K562 (cell line): ENCODE data around the gene IRF6. TPM values are rescaled to one million over a fixed set of nuclear protein-coding genes. Genes with fewer than 3 reads are reported as not detected.

Source experiments
- ATF6 ChIP-seq: sonication (generic); formaldehyde crosslinking; IDR thresholded peaks from 2 replicates; pipeline ENCODE4 v1.4.0; 2020; ENCODE audit warnings: mild to moderate bottlenecking, missing genetic modification reagents
- CREB5 ChIP-seq: fragments of 250-450 bp; sonication (Bioruptor Pico); IDR thresholded peaks from 2 replicates; pipeline ENCODE4 v1.5.0; 2020; ENCODE audit warnings: mild to moderate bottlenecking
- CSDE1 ChIP-seq, 2 experiments: fragments of 450-650 bp; IDR thresholded peaks; 2 replicates each; pipeline ENCODE4 v1.6.1; 2016; ENCODE audit warnings: mild to moderate bottlenecking in 1 of 2
- FOXJ2 ChIP-seq: fragments of 200-800 bp; sonication (Bioruptor generic); IDR thresholded peaks from 2 replicates; pipeline ENCODE4 v1.6.1; 2016; ENCODE audit warnings: missing genetic modification characterization, missing compliant biosample characterization
- KLF6 ChIP-seq: fragments of 250-450 bp; sonication (Bioruptor Pico); IDR thresholded peaks from 2 replicates; pipeline ENCODE4 v1.4.0; 2020; ENCODE audit warnings: mild to moderate bottlenecking, moderate library complexity, borderline replicate concordance
- MAFF ChIP-seq: IDR thresholded peaks from 2 replicates; pipeline ENCODE4 v1.6.1; 2012; ENCODE audit warnings: low read length, improper control_type of control experiment
- NCOA2 ChIP-seq, 2 experiments: fragments of 450-650 bp; IDR thresholded peaks; 2 replicates each; pipeline ENCODE4 v1.6.1; 2018; ENCODE audit warnings: mild to moderate bottlenecking in 2 of 2, moderate library complexity in 1 of 2; ENCODE audit not compliant: partially characterized antibody in 2 of 2
- RBM17 ChIP-seq: fragments of 200-400 bp; formaldehyde crosslinking; IDR thresholded peaks from 2 replicates; pipeline ENCODE4 v1.6.1; 2017; ENCODE audit warnings: low read depth, mild to moderate bottlenecking, low read length, borderline replicate concordance
- SUPT5H ChIP-seq: fragments of 450-650 bp; IDR thresholded peaks from 2 replicates; pipeline ENCODE4 v1.6.1; 2016
- TRIM24 ChIP-seq, 2 experiments: fragments of 450-650 bp; IDR thresholded peaks; 2 replicates each; pipeline ENCODE4 v1.6.1; 2016
- ZNF592 ChIP-seq: fragments of 450-650 bp; IDR thresholded peaks from 2 replicates; pipeline ENCODE4 v1.6.1; 2017; ENCODE audit warnings: antibody characterized with exemption, mild to moderate bottlenecking
- ZNF75A ChIP-seq: fragments of 450-650 bp; formaldehyde crosslinking; IDR thresholded peaks from 2 replicates; pipeline ENCODE4 v1.4.0; 2020; ENCODE audit warnings: mild to moderate bottlenecking
- polyA plus RNA-seq, 8 experiments: library from polyadenylated mRNA; depleted of rRNA in 4 of 8; stranded (reverse) in 5 of 8; unstranded in 3 of 8; fragments of >200 nt; fragmentation: Nextera tagmentation in 2 of 8; fragmentation: Illumina TruSeq in 1 of 8; extraction: Ambion mirVana in 2 of 8; extraction: Trizol in 1 of 8; gene quantifications; 2 replicates each; pipeline versions ENCODE4 v1.2.1 to v1.2.3, GENCODE V29; 2011 to 2014; ENCODE audit warnings: inconsistent platforms in 1 of 8, missing spikeins in 1 of 8
- total RNA-seq, 7 experiments: library from RNA; depleted of rRNA in 6 of 7; stranded (reverse); fragments of >200 nt in 6 of 7; fragmentation: Illumina TruSeq in 2 of 7; extraction: Trizol in 2 of 7; gene quantifications; 2 replicates each; pipeline versions ENCODE4 v1.2.1 to v1.2.3, GENCODE V29; 2011 to 2021; ENCODE audit warnings: low replicate concordance in 1 of 7
- TF ChIP-seq, protein P1 (sequence below): IDR thresholded peaks from 3 replicates; pipeline ENCODE4 v1.6.1; 2011; ENCODE audit warnings: borderline replicate concordance, mild to moderate bottlenecking, moderate library complexity; ENCODE audit not compliant: insufficient read length; ENCODE audit errors: extremely low read depth
- TF ChIP-seq, protein P2 (sequence below): fragments of 250-450 bp; sonication (Bioruptor Pico); IDR thresholded peaks from 2 replicates; pipeline ENCODE4 v1.4.0; 2020; ENCODE audit warnings: mild to moderate bottlenecking, moderate library complexity

IRF6 gene
- total and polyA plus RNA-seq, 9 of the 15 experiments (the other 6 are each of a cell fraction or from before 2014, with no cell fraction given): 0.03 to 0.65 (median 0.17) TPM

- TF ChIP-seq RBM17 (no peak), TRIM24 (IDR thresholded peaks at IDR 0.05) (peak in 1 of 2 experiments; percentile 38; a peak in 1 of 4 replicates), KLF6 (CRISPR knock-in tag) (no peak), CSDE1 (IDR thresholded peaks at IDR 0.05) (no peak), ATF6 (CRISPR knock-in tag) (no peak), CREB5 (no peak), FOXJ2 (tag) (peak; percentile 86), NCOA2 (IDR thresholded peaks at IDR 0.05; ENCODE audit: partially characterized antibody in 2 of 2) (no peak), MAFF (no peak), ZNF75A (CRISPR knock-in tag) (no peak), ZNF592 (no peak), SUPT5H (no peak)
- TF ChIP-seq, protein P1, sequence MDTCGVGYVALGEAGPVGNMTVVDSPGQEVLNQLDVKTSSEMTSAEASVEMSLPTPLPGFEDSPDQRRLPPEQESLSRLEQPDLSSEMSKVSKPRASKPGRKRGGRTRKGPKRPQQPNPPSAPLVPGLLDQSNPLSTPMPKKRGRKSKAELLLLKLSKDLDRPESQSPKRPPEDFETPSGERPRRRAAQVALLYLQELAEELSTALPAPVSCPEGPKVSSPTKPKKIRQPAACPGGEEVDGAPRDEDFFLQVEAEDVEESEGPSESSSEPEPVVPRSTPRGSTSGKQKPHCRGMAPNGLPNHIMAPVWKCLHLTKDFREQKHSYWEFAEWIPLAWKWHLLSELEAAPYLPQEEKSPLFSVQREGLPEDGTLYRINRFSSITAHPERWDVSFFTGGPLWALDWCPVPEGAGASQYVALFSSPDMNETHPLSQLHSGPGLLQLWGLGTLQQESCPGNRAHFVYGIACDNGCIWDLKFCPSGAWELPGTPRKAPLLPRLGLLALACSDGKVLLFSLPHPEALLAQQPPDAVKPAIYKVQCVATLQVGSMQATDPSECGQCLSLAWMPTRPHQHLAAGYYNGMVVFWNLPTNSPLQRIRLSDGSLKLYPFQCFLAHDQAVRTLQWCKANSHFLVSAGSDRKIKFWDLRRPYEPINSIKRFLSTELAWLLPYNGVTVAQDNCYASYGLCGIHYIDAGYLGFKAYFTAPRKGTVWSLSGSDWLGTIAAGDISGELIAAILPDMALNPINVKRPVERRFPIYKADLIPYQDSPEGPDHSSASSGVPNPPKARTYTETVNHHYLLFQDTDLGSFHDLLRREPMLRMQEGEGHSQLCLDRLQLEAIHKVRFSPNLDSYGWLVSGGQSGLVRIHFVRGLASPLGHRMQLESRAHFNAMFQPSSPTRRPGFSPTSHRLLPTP: no peak
- TF ChIP-seq, protein P2, sequence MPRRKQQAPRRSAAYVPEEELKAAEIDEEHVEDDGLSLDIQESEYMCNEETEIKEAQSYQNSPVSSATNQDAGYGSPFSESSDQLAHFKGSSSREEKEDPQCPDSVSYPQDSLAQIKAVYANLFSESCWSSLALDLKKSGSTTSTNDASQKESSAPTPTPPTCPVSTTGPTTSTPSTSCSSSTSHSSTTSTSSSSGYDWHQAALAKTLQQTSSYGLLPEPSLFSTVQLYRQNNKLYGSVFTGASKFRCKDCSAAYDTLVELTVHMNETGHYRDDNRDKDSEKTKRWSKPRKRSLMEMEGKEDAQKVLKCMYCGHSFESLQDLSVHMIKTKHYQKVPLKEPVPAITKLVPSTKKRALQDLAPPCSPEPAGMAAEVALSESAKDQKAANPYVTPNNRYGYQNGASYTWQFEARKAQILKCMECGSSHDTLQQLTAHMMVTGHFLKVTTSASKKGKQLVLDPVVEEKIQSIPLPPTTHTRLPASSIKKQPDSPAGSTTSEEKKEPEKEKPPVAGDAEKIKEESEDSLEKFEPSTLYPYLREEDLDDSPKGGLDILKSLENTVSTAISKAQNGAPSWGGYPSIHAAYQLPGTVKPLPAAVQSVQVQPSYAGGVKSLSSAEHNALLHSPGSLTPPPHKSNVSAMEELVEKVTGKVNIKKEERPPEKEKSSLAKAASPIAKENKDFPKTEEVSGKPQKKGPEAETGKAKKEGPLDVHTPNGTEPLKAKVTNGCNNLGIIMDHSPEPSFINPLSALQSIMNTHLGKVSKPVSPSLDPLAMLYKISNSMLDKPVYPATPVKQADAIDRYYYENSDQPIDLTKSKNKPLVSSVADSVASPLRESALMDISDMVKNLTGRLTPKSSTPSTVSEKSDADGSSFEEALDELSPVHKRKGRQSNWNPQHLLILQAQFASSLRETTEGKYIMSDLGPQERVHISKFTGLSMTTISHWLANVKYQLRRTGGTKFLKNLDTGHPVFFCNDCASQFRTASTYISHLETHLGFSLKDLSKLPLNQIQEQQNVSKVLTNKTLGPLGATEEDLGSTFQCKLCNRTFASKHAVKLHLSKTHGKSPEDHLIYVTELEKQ (CRISPR knock-in tag): no peak
Measured at GRCh38 chr1:209808059-209808581, 2.2 kb upstream of the IRF6 start (continued).
